ENCODE measurements around the gene ZNF211.

ZNF211 gene

DNA sequence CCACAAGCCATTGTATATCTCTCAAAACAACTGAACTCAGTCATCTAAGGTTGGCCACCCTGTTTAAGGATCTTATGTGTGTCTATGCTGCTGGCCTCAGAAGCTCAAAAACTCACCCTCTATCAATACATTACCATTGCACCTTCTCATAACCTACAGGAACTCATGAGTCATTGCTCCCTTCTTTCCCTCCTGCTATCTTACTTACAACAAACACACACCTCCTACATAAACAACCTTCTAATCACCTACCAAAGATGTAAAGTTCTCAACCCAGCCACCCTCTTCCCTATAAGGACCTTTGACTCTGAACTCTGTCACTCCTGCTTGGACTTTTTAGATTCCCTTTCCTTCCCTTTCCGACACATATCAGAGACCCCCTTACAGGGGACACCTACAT lies 22.5 kb downstream of the ZNF211 start:
- no peak for DNase-seq

DNA sequence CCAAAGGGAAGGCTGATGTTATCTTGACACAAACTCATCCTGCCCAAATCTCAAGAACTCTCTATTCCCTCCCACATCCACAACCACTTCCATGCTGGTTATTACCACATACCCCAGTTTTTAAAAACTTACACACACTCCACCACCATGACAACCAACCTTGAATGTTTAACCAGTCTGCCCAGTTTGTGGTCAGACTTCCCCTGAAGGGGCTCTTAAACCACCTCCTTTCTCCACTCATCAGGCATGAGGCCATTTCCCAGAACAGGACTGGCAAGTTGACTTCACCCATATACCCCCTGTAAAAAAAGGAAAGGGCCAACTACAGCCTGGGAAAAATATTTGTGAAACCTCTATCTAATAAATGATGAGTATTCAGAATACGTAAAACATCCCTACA lies 23.4 kb downstream of the ZNF211 start:
- no peak for DNase-seq

DNA sequence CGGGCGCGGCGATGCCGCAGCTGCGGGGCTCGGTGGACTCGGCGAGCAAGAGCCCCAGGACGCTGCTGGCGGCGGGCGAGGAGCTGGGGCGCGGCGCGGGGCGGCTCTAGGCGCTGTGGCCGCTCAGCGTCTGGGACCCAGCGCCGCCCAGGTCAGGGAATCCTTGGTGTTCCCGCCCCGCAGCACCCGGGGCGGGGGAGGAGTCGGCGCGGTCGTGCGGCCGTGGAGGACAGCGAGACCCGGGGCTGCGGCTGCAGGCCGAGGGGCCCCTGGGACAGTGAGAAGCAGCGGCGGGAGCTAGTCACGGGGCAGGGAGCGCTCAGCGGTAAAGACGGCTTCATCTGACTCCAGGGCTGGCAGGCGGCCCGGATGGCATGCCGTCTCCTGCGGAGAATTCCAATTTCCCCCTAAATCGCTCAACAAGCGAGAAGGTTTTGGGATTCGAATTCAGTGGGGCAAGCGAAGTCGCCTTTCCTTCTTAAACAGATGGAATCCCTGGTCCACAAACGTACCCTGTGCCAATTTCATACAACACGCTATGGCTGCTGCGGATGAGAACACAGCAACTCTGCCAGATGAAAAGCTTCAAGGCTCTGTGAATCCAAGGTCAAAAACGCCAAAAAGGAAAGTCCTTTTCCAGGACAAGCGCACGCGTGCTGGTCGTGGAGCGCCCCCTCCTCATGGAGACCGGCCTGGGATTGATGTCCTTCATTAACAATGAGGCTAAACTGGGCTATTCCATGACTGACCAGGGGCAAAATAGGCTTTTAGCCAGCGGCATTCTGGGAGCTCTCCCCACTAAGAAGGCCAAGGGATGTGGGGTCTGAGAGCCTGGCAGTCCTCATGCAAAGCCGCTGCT lies 31.5 kb downstream of the ZNF211 start:
- DNase-seq: peak in 47 of 56 donors; percentile 2 to 63 (median 25)

DNA sequence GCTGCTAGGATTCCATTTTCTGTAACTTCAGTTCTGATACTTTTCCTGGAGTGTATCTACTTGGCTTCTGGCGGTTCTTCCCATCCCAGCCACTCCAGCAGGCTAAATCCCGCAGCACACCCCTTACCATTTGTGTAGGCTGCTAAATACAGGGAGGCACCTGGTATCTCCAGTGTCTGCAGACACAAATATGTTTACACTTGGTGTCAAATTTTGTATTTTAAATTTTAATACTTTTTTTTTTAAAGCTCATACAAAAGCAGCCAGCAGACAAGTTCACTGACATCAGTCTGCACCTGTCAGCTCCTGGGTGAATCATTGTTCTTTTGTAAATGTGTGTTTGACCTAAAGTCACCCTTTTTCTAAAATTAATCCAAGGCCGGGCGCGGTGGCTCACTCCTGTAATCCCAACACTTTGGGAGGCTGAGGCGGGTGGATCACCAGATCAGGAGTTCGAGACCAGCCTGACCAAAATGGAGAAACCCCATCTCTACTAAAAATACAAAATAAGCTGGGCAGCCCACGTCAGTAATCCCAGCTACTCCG lies 32.4 kb downstream of the ZNF211 start:
- peak in 4 of 56 donors; percentile 2 to 26 (median 6) for DNase-seq

DNA sequence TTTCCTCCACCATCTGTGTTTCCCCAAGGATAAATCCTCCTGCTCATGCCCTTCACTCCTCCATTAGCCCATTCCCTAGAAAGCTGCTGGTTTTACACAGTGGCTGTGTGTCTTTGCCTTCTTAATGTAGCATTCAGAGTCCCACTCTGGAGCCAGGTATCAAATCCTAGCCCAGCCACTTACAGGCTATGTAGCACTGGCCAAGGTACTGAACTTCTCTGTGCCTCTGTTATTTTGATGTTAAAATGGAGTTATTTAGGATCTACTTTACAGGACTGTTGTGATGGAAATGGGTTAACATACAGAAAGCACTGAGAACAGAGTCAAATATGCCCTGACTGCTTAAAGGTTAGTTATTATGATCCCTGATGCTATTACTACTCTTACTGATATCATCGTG lies 34.3 kb downstream of the ZNF211 start:
- DNase-seq: no peak

DNA sequence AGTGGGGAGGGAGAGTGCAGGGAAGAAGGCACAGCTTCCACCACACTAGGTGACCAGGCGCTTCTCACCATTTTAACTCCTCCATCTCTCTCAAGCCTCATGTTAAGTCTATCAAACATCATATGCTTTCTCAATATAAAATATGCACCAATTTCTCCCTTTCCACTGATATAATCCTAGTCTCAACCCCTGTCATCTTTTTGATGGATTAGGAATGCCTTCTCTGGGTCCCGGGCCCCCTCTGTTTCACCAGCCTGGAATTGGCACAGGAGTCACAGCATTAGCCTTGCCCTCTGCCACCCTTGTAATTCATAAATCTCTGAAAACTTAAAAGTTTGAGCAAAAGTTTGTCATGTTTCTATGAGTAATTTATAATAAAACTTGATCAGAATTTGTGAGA lies 35.7 kb downstream of the ZNF211 start, which contains the start of gene ZSCAN4:
ZSCAN4 (plus strand) TSS at position 301 of the 400 bp plus-strand sequence. CDS start 7,211 bp downstream, outside the sequence.
- no peak for DNase-seq

DNA sequence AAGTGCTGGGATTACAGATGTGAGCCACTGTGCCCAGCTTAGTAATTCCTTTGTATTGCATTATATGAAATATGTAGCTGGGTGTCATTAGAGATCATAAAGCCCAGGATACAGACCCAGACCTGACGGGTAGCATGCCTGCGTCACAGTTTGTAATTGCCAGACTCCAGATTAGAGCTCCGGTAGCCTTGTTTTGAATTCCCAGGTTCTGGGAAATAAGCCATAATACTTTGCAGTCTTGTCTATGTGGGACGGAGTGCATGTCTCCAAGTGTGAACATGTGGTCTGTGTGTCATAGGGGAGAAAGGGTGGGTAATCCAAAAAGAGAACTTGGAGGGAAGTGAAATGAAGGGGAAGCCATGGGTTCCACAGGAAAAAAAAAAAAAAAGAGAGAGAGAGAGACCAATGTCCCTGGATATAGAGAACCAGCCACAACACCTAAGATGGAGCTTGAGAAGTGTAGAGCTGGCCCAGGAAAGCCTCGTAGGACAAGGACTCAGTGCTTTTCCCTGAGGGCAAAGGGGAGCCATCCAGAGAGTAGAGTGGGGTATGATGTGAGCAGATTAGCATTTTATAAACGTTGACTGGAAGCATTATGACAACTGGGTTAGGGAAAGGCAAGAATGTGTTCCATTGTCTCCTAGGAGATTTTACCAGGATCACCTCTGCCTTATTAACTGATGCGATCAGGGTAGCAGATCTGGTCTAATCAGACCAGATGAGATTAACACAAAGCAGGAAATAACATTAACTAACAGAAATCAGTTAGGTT lies 38.3 kb downstream of the ZNF211 start:
- DNase-seq: no peak

DNA sequence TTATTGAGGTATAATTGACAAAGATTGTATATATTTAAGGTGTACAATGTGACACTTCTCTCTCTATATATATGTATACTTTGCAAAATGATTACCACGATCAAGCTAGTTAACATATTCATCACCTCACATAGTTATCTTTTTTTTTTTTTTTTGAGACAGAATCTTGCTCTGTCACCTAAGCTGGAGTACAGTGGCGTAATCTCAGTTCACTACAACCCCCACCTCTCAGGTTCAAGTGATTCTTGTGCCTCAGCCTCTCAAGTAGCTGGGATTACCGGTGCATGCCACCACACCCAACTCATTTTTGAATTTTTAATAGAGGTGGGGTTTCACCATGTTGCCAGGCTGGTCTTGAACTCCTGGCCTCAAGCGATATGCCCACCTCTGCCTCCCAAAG lies 39.5 kb downstream of the ZNF211 start:
- DNase-seq: no peak

DNA sequence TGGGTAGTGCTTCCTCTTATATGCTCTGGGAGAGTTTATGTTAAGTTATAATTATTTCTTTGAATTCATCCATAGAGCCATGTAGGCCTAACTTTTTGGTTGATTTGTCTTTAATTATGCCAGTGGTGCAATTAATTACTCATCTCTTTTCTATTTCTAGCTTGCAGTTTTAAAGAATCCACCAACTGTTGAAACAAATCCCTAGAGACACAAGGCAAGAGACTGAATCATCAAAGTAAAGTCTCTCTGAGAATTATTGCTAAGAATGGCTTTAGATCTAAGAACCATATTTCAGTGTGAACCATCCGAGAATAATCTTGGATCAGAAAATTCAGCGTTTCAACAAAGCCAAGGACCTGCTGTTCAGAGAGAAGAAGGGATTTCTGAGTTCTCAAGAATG lies 42.9 kb downstream of the ZNF211 start:
- no peak for DNase-seq

DNA sequence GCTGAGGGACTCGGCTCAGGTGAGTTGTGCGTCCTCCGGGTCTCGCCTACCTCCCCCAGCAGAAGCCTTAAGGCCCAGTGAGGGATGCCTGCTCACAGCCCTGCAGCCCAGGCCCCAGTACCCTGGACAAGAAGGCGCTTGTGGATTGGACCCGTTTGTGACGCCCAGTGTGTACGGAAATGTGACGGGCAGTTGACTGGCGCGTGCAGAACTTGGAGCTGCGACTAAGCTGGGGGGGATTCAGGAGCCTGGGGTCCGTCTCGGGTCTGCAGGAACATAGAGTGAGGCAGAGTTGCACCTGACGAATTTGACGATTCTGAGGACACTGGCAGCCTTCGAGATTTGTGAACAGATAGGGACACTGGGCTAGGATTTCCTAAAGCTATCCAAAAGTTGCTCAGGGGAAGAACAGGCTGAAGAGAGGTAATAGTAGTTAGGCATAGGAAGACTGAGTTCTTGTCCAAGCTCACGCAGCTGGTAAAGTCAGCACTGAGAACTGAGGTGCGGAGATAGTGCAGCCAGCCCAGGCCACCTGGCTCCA lies 49.3 kb downstream of the ZNF211 start:
- DNase-seq: peak in 1 of 56 donors; percentile 36

DNA sequence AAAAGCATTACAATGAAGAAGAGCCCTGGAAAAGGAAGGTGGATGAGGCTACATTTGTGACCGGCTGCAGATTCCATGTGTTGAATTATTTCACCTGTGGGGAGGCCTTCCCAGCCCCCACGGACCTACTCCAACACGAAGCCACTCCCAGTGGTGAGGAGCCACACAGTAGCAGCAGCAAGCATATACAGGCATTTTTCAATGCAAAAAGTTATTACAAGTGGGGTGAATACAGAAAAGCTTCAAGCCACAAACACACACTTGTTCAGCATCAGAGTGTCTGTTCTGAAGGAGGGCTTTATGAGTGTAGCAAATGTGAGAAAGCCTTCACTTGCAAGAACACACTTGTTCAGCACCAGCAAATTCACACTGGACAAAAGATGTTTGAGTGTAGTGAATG lies 53.8 kb downstream of the ZNF211 start:
- no peak for DNase-seq

DNA sequence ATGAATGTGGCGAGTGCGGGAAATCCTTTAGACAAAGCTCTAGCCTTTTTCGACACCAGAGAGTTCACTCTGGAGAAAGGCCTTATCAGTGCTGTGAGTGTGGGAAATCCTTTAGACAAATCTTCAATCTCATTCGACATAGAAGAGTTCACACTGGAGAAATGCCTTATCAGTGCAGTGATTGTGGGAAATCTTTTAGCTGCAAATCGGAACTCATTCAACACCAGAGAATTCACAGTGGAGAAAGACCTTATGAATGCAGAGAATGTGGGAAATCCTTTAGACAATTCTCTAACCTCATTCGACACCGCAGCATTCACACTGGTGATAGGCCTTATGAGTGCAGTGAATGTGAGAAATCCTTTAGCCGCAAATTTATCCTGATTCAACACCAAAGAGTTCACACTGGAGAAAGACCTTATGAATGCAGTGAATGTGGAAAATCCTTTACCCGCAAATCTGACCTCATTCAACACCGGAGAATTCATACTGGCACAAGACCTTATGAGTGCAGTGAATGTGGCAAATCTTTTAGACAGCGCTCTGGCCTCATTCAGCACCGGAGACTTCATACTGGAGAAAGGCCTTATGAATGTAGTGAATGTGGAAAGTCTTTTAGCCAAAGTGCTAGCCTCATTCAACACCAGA lies 54.5 kb downstream of the ZNF211 start:
- no peak for DNase-seq

DNA sequence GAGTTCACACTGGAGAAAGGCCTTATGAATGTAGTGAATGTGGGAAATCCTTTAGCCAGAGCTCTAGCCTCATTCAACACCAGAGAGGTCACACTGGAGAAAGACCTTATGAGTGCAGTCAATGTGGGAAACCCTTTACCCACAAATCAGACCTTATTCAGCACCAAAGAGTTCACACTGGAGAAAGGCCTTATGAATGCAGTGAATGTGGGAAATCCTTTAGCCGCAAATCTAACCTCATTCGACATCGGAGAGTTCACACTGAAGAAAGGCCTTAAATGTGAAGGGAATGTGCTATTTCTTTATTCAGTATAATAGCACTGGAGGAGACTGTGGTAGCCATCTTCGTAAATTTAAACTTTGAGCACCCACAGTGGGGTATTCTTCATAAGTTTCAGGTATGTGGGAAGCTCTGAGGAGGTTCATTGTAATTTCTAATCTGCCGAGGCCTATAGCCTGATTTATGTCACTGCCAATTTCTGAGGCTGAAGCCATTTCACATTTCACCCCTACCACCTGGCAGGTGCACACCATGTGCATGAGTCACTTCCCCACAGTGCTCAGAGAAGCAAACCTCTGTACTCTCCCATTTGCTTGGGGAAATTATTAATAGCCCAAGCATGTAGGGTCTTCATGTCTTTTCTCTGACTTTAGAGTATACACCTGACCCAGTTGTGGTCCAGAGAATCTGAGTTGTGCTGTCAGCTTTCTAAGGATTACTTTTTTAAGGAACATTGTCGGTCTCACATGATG lies 55.2 kb downstream of the ZNF211 start:
- no peak for DNase-seq

DNA sequence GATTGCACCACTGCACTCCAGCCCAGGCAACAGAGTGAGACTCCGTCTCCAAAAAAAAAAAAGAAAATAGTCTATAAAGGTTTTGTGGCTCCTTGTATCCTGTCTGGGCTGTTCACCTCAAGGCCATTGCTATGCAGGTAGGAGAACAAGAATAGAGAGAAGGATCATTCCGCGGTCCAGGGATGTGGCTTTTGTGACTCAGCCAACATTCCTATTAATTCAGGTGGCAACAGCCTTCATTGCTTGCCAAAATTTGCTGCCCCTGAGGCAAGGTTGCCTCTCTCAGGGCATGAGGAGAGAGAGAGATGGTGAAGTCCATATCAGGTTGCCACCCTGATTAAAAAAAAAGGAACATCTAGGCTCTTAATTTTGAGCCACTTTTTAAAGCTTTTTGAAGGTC lies 56.8 kb downstream of the ZNF211 start:
- DNase-seq: no peak

Data from nucleus accumbens (tissue), 56 donors.